Measurements from ENCODE around the gene MSRB3. TPM values are rescaled to one million over a fixed set of nuclear protein-coding genes. Genes with fewer than 3 reads are reported as not detected.

Gene MSRB3
- total RNA-seq, 2 donors from 2014 or later = 1.2 to 2.1 TPM

DNA sequence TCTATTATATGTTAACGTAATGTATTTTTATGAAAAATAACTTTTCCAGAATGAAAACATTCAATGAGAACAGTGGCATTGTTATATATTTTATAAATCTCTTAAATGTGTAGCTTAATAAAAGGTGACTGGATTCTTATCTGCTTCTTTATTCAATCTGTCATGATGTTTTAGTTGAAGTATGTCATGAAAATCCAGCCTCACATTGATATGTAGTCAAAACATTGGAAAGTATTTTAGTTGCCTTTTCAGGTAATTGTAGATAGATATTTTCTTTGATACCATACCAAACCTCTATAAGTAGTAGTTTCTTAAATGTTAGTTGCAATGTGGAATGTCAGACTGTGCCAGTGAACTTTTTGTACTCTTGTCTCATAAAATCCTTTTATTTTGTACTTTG, 41.3 kb upstream of the MSRB3 start:
- H3K27ac Mint-ChIP-seq = no peak overlapping the region
- no CpG with 5 or more reads among the region's 1 CpG for WGBS, 2 experiments (ENCODE audit: insufficient coverage in 1 of 2, insufficient read length in 1 of 2)

DNA sequence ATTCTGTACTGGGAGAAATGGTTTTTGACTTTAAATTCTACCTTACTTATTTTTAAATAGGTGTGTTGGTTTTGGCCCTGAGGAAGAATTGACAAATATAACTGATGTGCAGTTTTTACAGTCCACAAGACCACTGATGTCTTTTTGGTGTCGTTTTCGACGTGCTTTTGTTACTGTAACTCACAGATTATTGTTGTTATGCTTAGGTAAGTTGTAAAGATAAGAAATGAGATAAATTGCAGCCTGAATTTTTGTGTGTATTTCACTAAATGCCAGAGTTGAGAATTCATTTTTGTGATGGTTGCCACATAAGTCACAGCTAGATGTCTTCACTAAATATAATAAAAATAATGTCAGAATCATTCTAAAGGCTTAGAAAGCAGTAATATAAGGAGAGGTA, 39.9 kb upstream of the MSRB3 start:
- Histone ChIP-seq H3K27ac (ENCODE audit: low read depth, low read length) (no peak overlapping the region), H3K9me3 (ENCODE audit: control insufficient read depth, low read length) (no peaks in the 10 kb centered on the region), H3K9ac (ENCODE audit: extremely low read depth, low read length, poor library complexity, severe bottlenecking) (no peak overlapping the region), H3K36me3 (ENCODE audit: control insufficient read depth, insufficient read depth, low read length) (peaks cover 37% of the 10 kb centered on the region), H3K4me1 (ENCODE audit: control insufficient read depth, insufficient read depth, low read length) (no peaks in the 10 kb centered on the region), H3K27me3 (ENCODE audit: control insufficient read depth, insufficient read depth, low read length, poor library complexity, severe bottlenecking) (no peaks in the 10 kb centered on the region), H3K4me3 (ENCODE audit: low read length) (no peak overlapping the region)
- Mint-ChIP-seq H3K4me1 (peaks cover under 1% of the 10 kb centered on the region), H3K36me3 (ENCODE audit: low read depth) (peaks cover 18% of the 10 kb centered on the region), H3K27me3 (ENCODE audit: insufficient read depth) (no peaks in the 10 kb centered on the region), H3K4me3 (no peak overlapping the region), H3K27ac (no peak overlapping the region), H3K9me3 (no peaks in the 10 kb centered on the region)
- no peak for DNase-seq
- TF ChIP-seq, protein P1, sequence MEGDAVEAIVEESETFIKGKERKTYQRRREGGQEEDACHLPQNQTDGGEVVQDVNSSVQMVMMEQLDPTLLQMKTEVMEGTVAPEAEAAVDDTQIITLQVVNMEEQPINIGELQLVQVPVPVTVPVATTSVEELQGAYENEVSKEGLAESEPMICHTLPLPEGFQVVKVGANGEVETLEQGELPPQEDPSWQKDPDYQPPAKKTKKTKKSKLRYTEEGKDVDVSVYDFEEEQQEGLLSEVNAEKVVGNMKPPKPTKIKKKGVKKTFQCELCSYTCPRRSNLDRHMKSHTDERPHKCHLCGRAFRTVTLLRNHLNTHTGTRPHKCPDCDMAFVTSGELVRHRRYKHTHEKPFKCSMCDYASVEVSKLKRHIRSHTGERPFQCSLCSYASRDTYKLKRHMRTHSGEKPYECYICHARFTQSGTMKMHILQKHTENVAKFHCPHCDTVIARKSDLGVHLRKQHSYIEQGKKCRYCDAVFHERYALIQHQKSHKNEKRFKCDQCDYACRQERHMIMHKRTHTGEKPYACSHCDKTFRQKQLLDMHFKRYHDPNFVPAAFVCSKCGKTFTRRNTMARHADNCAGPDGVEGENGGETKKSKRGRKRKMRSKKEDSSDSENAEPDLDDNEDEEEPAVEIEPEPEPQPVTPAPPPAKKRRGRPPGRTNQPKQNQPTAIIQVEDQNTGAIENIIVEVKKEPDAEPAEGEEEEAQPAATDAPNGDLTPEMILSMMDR (conservative IDR thresholded peaks at IDR 0.05) = no peak
- WGBS, 2 experiments (ENCODE audit: insufficient coverage in 1 of 2, insufficient read length in 1 of 2) = 94 to 100% methylated on average over 1 to 3 of the region's 3 CpGs

More for the DNA sequence above, 41.3 kb upstream of the MSRB3 start:
- Histone ChIP-seq H3K9ac (ENCODE audit: extremely low read depth, low read length, poor library complexity, severe bottlenecking) (no peak overlapping the region), H3K9me3 (ENCODE audit: control insufficient read depth, low read length) (no peaks in the 10 kb centered on the region), H3K27ac (ENCODE audit: low read depth, low read length) (no peak overlapping the region), H3K4me1 (ENCODE audit: control insufficient read depth, insufficient read depth, low read length) (no peaks in the 10 kb centered on the region), H3K4me3 (ENCODE audit: low read length) (no peak overlapping the region), H3K27me3 (ENCODE audit: control insufficient read depth, insufficient read depth, low read length, poor library complexity, severe bottlenecking) (no peaks in the 10 kb centered on the region), H3K36me3 (ENCODE audit: control insufficient read depth, insufficient read depth, low read length) (peaks cover 27% of the 10 kb centered on the region)
- Mint-ChIP-seq H3K4me1 (peaks cover 2% of the 10 kb centered on the region), H3K9me3 (no peaks in the 10 kb centered on the region), H3K36me3 (ENCODE audit: low read depth) (peaks cover 11% of the 10 kb centered on the region), H3K4me3 (no peak overlapping the region), H3K27me3 (ENCODE audit: insufficient read depth) (no peaks in the 10 kb centered on the region)
- TF ChIP-seq, protein P1 (conservative IDR thresholded peaks at IDR 0.05) = no peak
- DNase-seq = no peak

DNA sequence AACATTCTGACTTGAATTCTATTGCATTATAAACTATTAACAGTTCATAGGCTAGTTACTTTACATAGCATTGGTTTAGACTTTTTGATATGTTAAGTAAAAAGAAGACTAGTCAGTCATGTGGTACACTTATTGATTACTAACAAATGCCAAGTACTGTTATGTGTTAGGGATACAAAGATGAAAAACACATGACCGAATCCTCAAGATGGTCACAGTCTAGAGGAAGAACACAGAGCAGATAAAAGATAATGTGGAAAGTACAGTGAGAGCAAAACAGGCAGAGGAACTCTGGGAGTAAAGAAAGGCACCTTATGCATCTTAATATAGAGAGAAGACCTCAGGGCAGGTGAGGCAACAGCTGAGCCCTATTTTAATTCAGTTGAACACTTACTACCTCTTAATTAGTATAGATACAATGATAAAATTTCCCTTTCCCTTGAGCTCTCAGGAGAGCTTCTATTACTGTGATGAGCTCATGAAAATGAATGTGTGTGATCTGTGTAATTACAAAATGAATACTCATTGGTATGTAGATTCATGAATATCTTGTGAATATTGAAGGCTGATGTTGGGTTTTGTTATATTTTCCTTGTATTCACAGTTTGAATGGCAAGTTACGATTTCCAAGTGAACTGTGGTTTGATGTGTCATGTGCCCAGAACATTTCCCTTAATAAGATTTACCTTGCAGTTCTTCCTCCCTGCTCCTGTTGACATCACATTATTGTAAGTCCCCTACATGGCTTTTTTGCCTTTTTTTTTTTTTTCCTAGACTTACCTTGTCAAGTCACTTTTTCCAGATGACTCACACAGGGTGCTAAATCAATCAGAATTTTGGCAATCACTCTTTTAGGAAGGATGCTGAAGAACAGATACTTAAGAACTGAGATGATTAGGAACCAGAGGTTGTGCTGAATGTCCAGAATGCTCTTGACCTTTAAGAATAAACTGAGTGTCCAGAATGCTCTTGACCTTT, 29.5 kb upstream of the MSRB3 start:
- TF ChIP-seq, protein P1 (conservative IDR thresholded peaks at IDR 0.05) = no peak
- H3K27ac Mint-ChIP-seq = no peak overlapping the region
- peaks cover 18% of the 10 kb centered on the region for H3K36me3 Mint-ChIP-seq (ENCODE audit: low read depth)
- H3K4me1 Mint-ChIP-seq = no peaks in the 10 kb centered on the region
- DNase-seq = no peak
- Histone ChIP-seq H3K4me3 (ENCODE audit: low read length) (no peak overlapping the region), H3K27ac (ENCODE audit: low read depth, low read length) (no peak overlapping the region), H3K36me3 (ENCODE audit: control insufficient read depth, insufficient read depth, low read length) (peaks cover 50% of the 10 kb centered on the region), H3K9ac (ENCODE audit: extremely low read depth, low read length, poor library complexity, severe bottlenecking) (no peak overlapping the region), H3K9me3 (ENCODE audit: control insufficient read depth, low read length) (no peaks in the 10 kb centered on the region), H3K4me1 (ENCODE audit: control insufficient read depth, insufficient read depth, low read length) (no peaks in the 10 kb centered on the region), H3K27me3 (ENCODE audit: control insufficient read depth, insufficient read depth, low read length, poor library complexity, severe bottlenecking) (no peaks in the 10 kb centered on the region)
- no peaks in the 10 kb centered on the region for H3K27me3 Mint-ChIP-seq (ENCODE audit: insufficient read depth)
- H3K4me3 Mint-ChIP-seq = no peak overlapping the region
- WGBS, 2 experiments (ENCODE audit: insufficient coverage in 1 of 2, insufficient read length in 1 of 2) = 93 to 100% methylated on average over 1 to 2 of the region's 2 CpGs
- H3K9me3 Mint-ChIP-seq = no peaks in the 10 kb centered on the region

All from endodermal cell (in vitro differentiated cells).